Gastroesophageal sphincter (tissue), 4 donors: ENCODE results near the gene SYF2. TPM values are rescaled to one million over a fixed set of nuclear protein-coding genes. Genes with fewer than 3 reads are reported as not detected.
A peak's percentile ranks its signal among the peaks of the same experiment; 100 is the strongest.

Source experiments
- ATAC-seq: fragments of 150-250 bp; one replicate; pipeline ENCODE4 v1.9.1; 2016; ENCODE audit warnings: mild to moderate bottlenecking, moderate library complexity
- H3K27ac ChIP-seq, 4 donors: fragments of 200-600 bp; sonication (generic) in 3 of 4; 1 replicate in 3 of 4; 2 replicates in 1 of 4; pipeline ENCODE4 v1.5.1; 2016 to 2019
- H3K27me3 ChIP-seq: fragments of 200-600 bp; sonication (generic); one replicate; pipeline ENCODE4 v1.5.1; 2019
- H3K36me3 ChIP-seq, 2 donors: fragments of 200-600 bp; sonication (generic); one replicate each; pipeline ENCODE4 v1.5.1; 2019; ENCODE audit warnings: control low read depth in 1 of 2
- H3K4me1 ChIP-seq, 3 donors: fragments of 200-600 bp; sonication (generic); 1 replicate in 2 of 3; 2 replicates in 1 of 3; pipeline ENCODE4 v1.5.1; 2016 to 2019; ENCODE audit warnings: control low read depth in 2 of 3
- H3K4me3 ChIP-seq, 2 donors: fragments of 200-600 bp; sonication (generic); one replicate each; pipeline ENCODE4 v1.5.1; 2019; ENCODE audit warnings: mild to moderate bottlenecking in 1 of 2, moderate library complexity in 1 of 2
- H3K9me3 ChIP-seq, 3 donors: fragments of 200-600 bp; sonication (generic); one replicate each; pipeline ENCODE4 v1.5.1; 2017 to 2019; ENCODE audit warnings: control low read depth in 2 of 3
- EP300 ChIP-seq: sonication (generic); formaldehyde crosslinking; IDR thresholded peaks from one replicate; pipeline ENCODE4 v1.6.1; 2017; ENCODE audit warnings: antibody characterized with exemption, mild to moderate bottlenecking
- POLR2A ChIP-seq, 2 donors: fragments of 450-650 bp; IDR thresholded peaks; one replicate each; pipeline ENCODE4 v1.6.1; 2017; ENCODE audit warnings: antibody characterized with exemption in 2 of 2, mild to moderate bottlenecking in 2 of 2, moderate library complexity in 1 of 2
- POLR2AphosphoS5 ChIP-seq: sonication (generic); formaldehyde crosslinking; IDR thresholded peaks from one replicate; pipeline ENCODE4 v1.6.1; 2017; ENCODE audit warnings: antibody characterized with exemption
- WGBS, 2 donors: methylation state at CpG; one replicate each; pipeline ENCODE4 v1.1.5; 2018; ENCODE audit warnings: low coverage in 1 of 2; 5-methylcytosine and 5-hydroxymethylcytosine counted together
- total RNA-seq, 4 donors: library from RNA; depleted of rRNA; stranded (reverse); fragments of >200 nt; gene quantifications; one replicate each; pipeline ENCODE4 v1.1.0, GENCODE V29; 2016
- TF ChIP-seq, protein P1 (sequence below), 4 experiments: fragments of 200-600 bp in 2 of 4; fragments of 450-650 bp in 2 of 4; sonication (generic) in 1 of 4; IDR thresholded peaks; one replicate each; pipeline ENCODE4 v1.5.1; 2017 to 2019; ENCODE audit warnings: antibody characterized with exemption in 4 of 4, mild to moderate bottlenecking in 2 of 4, moderate library complexity in 2 of 4

The SYF2 gene
- total RNA-seq, 4 donors from 2014 or later: 54.5 to 105 (median 88.5) TPM

DNA sequence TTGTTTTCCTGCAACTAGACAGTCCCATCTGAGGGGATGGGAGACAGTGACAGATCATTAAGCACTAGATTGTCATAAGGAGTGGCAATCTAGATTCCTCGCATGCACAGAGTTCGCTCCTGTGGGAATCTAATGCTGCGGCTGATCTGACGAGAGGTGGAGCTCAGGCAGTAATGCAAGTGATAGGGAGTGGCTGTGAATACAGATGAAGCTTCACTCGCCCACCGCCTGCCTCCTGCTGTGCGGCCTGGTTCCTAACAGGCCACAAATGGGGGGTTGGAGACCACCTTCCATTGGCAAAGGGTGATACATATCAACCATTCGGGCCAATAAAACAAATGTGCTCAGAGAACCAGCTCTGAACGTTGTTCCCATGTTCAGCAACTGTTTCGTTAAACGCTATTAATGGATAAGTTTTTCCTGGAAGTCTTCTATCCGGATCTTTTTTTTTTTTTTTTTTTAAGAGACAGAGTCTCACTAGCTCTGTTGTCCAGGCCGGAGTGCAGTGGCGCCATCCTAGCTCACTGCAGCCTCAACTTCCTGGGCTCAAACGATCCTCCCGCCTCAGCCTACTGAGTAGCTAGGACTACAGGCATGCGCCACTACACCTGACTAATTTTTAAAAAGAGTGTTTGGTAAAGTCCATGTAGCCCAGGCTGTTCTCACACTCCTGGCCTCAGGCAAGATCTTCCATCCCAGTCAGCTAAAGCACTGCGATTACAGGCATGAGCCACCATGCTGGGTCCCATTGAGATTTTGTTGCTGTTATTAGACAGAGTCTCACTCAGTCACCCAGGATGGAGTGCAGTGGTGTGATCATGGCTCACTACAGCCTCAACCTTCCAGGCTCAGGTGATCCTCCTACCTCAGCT is 23.6 kb upstream of the SYF2 start:
- no peaks in the 10 kb centered on the region for H3K36me3 ChIP-seq
- H3K4me1 ChIP-seq: no peaks in the 10 kb centered on the region
- no peak overlapping the region for H3K27ac ChIP-seq
- TF ChIP-seq POLR2AphosphoS5: no peak
- TF ChIP-seq, protein P1, sequence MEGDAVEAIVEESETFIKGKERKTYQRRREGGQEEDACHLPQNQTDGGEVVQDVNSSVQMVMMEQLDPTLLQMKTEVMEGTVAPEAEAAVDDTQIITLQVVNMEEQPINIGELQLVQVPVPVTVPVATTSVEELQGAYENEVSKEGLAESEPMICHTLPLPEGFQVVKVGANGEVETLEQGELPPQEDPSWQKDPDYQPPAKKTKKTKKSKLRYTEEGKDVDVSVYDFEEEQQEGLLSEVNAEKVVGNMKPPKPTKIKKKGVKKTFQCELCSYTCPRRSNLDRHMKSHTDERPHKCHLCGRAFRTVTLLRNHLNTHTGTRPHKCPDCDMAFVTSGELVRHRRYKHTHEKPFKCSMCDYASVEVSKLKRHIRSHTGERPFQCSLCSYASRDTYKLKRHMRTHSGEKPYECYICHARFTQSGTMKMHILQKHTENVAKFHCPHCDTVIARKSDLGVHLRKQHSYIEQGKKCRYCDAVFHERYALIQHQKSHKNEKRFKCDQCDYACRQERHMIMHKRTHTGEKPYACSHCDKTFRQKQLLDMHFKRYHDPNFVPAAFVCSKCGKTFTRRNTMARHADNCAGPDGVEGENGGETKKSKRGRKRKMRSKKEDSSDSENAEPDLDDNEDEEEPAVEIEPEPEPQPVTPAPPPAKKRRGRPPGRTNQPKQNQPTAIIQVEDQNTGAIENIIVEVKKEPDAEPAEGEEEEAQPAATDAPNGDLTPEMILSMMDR (IDR thresholded peaks at IDR 0.05): no peak
- TF ChIP-seq EP300: no peak
- TF ChIP-seq POLR2A (IDR thresholded peaks at IDR 0.05): no peak
- no peaks in the 10 kb centered on the region for H3K27me3 ChIP-seq
- no peak overlapping the region for H3K4me3 ChIP-seq
- WGBS, 2 donors: 76 to 92% methylated on average over 10 to 13 of the region's 18 CpGs
- no peaks in the 10 kb centered on the region for H3K9me3 ChIP-seq
- ATAC-seq: no peak

DNA sequence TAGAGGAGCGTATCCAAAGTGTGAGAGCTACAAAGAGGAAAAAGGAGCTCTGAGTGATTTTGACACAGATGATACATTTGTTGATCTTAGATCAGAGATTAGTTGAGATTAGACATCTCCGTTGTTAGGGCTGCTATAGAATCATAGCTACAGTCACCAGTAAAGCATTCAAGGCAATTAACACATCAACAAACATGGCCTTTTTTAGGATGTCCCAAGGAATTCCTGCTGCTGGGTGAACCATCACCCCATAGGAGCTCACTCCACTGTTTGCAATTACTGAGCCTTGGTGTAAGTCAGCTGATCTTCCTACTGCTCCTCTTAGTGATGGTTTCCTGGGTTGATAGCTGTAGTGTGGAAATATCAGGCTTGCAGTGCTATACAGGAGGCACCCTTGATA is 21.6 kb upstream of the SYF2 start:
- TF ChIP-seq EP300 (no peak), POLR2A (IDR thresholded peaks at IDR 0.05) (no peak), POLR2AphosphoS5 (no peak)
- TF ChIP-seq, protein P1 (IDR thresholded peaks at IDR 0.05): no peak
- no peak for ATAC-seq
- no peak overlapping the region for H3K4me3 ChIP-seq
- H3K9me3 ChIP-seq: no peaks in the 10 kb centered on the region
- no peaks in the 10 kb centered on the region for H3K4me1 ChIP-seq
- no peaks in the 10 kb centered on the region for H3K27me3 ChIP-seq
- no peak overlapping the region for H3K27ac ChIP-seq
- WGBS, 2 donors: 69 to 95% methylated on average over 2 of the region's 2 CpGs
- H3K36me3 ChIP-seq: no peaks in the 10 kb centered on the region

DNA sequence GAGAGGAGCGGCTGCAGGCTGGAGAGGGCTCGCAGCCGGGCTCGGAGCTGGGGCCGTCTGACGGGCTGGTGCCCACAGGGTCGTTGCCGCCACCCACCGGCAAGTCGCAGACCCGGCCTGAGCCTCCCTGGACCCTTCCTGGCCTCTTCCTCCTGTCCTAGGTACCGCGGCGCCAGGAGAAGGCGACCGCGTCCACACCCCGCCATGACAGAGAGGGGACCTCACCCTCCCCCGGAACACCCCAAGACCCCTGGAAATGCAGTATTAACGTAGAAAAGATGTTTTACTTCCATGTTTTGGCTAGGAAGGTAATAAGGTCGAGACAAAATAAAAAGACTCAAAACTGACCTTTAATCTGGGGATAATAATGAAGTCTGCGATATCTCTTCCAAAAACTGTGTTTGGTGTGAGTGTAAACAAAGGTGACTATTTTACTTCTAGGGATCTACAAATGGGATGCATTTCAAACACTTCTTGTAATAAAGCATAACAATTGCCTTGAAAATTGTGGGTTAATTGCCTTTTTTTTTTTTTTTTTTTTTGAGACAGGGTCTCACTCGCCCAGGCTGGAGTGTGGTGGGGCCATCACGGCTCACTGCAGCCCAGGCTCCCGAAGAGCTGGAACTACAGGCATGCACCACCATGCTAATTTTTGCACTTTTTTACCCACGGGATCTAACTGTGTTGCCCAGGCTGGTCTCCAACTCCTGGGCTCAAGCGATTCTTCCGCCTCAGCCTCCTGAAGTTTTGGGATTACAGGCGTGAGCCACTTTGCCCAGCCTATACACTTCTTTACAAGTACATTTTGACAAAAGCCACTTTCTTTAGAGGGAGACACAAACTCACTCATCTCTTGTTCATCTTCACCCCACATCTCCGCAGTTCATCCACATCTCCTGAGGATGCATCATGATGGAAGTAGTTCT is 15.8 kb upstream of the SYF2 start:
- no peaks in the 10 kb centered on the region for H3K27me3 ChIP-seq

DNA sequence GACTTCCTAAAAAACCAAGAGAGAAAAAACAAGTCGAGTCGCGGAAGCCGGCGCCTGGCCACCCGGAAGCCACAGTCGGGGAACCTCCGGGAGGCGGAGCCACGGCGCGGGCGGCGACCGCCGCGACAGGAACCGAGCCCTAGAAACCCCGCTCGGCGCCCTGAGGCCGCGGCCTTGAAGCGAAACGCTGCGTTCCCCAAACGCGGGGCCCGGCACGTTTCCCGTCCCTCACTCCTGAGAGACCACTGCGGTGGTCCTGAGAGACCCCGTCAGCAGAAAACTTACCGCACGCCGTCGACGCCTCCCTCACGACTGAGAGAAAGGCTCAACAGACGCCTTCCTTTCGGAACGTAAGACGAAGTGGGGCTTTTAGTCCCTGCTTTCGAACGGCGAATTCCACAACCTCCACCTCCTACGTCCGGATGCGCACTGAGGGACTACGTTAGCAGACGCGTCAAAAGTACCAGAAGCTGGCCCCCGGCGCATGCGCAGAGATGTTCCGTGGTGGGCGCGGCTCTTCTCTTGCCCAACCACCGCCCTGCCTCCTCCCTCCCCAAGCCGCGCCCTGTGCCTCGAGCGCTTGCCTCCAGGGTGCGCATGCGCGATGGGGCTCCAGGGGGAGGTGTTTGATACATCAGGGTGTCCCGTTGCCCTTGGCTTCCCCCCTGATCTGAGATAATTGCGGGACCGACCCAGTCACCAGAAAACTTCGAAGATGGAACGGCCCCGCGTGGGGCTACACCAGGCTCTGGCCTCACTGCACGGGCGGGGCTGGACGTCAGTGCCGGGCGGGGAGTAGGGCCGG is 14.9 kb upstream of the SYF2 start, which contains the start of gene RSRP1:
Gene RSRP1 (minus strand): TSS at position 431 of the 805 bp plus-strand sequence. CDS start 491 bp downstream, outside the sequence.
- H3K4me1 ChIP-seq: peaks cover 4 to 40% (median 13%) of the 10 kb centered on the region in 3 donors
- H3K9me3 ChIP-seq: no peaks in the 10 kb centered on the region
- H3K4me3 ChIP-seq: peak within 1 kb of the TSS; percentile 90 to 95
- TF ChIP-seq, protein P1 (IDR thresholded peaks at IDR 0.05): peak in 2 of 4 experiments; percentile 26 to 40
- TF ChIP-seq POLR2AphosphoS5 (peak; percentile 100), POLR2A (IDR thresholded peaks at IDR 0.05) (peak; percentile 99 to 100), EP300 (no peak)
- H3K27ac ChIP-seq: peak within 1 kb of the TSS; percentile 97 to 100 (median 100)
- H3K36me3 ChIP-seq: peaks cover 0 to 36% of the 10 kb centered on the region in 2 donors
- no peaks in the 10 kb centered on the region for H3K27me3 ChIP-seq
- 0% methylated on average over 2 to 13 of the region's 79 CpGs for whole genome bisulfite sequencing, 2 donors
- peak; percentile 95 for ATAC-seq

More for the DNA sequence above, 15.8 kb upstream of the SYF2 start:
- no peak for ATAC-seq
- 39 to 47% methylated on average over 8 to 13 of the region's 30 CpGs for WGBS, 2 donors
- H3K27ac ChIP-seq: peak overlapping the region; percentile 97 to 100 (median 100)
- peaks cover 4 to 40% (median 13%) of the 10 kb centered on the region in 3 donors for H3K4me1 ChIP-seq
- TF ChIP-seq EP300 (no peak), POLR2A (IDR thresholded peaks at IDR 0.05) (no peak), POLR2AphosphoS5 (no peak)
- TF ChIP-seq, protein P1 (IDR thresholded peaks at IDR 0.05): peak in 1 of 4 experiments; percentile 14
- peaks cover 0 to 27% of the 10 kb centered on the region in 2 donors for H3K36me3 ChIP-seq
- H3K9me3 ChIP-seq: no peaks in the 10 kb centered on the region
- H3K4me3 ChIP-seq: peak overlapping the region; percentile 90 to 95
